IPS-NIHi7 (cell line): Measurements from ENCODE around the gene NPIPA7.
"Not testable (repeated sequence)": the region's sequence is repeated elsewhere in the genome, so short reads cannot be mapped to it uniquely, and the experiment has no call there.

ENCODE experiments used
- DNase-seq: peaks from one replicate; pipeline ENCODE4 v3.0.0; 2012; ENCODE audit warnings: mixed read lengths; ENCODE audit errors: extremely low spot score

Gene NPIPA7

DNA sequence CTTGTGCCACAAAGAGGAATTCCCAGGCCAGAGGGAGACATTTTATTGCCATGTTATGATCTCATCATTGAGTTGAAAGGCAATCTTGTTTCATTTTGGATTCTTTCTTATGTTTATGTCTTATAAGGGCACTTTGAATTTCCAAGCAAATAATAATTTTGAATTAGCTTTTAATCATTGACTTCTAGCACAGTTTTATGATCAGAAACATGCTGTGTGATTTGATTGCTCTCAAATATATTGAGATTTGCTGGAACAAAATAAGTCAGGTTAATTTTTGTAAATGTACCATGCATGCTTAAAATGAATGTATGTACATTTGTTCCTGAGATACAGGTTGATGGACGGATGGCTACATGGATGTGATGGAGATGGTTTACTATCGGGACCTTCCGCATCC lies at the start of gene NPIPA7:
TSS of gene NPIPA7 (plus strand) at position 301 of the 400 bp plus-strand sequence. CDS start 105 bp downstream, outside the sequence.
- not testable (repeated sequence) for DNase-seq

DNA sequence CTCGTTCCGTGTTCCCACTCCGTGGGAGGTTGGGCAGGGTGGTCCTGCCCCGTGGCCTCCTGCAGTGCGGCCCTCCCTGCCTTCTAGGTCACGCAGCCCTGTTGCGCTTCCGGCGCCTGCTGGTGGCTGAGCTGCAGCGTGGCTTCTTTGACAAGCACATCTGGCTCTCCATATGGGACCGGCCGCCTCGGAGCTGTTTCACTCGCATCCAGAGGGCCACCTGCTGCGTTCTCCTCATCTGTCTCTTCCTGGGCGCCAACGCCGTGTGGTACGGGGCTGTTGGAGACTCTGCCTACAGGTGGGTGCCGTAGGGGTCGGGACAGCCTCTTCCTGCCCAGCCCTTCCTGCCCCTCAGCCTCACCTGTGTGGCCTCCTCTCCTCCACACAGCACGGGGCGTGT lies 47.5 kb upstream of the NPIPA7 start:
- DNase-seq, result not testable (repeated sequence)

DNA sequence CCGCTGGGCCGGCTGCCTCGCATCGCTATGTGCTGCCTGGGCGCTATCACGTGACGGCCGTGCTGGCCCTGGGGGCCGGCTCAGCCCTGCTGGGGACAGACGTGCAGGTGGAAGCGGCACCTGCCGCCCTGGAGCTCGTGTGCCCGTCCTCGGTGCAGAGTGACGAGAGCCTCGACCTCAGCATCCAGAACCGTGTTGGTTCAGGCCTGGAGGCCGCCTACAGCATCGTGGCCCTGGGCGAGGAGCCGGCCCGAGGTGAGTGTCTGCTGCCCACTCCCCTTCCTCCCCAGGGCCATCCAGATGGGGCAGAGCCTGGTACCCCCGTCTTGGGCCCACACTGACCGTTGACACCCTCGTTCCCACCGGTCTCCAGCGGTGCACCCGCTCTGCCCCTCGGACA lies 21.4 kb upstream of the NPIPA7 start:
- DNase-seq, result not testable (repeated sequence)

DNA sequence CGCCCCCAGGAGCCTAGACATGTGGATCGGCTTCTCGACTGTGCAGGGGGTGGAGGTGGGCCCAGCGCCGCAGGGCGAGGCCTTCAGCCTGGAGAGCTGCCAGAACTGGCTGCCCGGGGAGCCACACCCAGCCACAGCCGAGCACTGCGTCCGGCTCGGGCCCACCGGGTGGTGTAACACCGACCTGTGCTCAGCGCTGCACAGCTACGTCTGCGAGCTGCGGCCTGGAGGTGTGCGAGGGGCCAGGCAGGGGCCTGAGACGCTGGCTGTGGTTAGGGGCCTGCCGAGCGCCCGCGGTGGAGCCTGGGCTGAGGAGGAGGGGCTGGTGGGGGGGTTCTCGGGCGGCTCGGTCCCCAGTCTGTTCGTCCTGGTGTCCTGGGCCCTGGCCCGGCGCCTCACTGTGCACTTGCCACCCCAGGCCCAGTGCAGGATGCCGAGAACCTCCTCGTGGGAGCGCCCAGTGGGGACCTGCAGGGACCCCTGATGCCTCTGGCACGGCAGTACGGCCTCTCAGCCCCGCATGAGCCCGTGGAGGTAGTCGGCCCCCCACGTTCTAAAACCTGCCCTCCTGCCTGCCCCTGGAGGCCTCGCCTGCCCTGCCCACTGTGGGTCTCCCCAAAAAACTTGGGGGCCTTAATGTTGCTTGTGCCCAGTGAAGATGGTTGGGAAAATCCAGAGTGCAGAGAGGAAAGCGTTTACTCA lies 20.2 kb upstream of the NPIPA7 start:
- DNase-seq, result not testable (repeated sequence)

DNA sequence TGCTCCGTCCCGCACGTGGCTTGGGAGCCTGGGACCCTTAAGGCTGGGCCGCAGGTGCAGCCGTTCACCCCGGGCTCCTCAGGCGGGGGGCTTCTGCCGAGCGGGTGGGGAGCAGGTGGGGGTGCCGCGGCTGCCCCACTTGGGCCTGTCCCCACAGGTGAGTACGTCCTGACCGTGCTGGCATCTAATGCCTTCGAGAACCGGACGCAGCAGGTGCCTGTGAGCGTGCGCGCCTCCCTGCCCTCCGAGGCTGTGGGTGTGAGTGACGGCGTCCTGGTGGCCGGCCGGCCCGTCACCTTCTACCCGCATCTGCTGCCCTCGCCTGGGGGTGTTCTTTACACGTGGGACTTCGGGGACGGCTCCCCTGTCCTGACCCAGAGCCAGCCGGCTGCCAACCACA lies 15.3 kb upstream of the NPIPA7 start:
- DNase-seq, result not testable (repeated sequence)

DNA sequence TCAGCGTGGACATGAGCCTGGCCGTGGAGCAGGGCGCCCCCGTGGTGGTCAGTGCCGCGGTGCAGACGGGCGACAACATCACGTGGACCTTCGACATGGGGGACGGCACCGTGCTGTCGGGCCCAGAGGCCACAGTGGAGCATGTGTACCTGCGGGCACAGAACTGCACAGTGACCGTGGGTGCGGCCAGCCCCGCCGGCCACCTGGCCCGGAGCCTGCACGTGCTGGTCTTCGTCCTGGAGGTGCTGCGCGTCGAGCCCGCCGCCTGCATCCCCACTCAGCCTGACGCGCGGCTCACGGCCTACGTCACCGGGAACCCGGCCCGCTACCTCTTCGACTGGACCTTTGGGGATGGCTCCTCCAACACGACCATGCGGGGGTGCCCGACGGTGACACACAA lies 14.8 kb upstream of the NPIPA7 start:
- not testable (repeated sequence) for DNase-seq

DNA sequence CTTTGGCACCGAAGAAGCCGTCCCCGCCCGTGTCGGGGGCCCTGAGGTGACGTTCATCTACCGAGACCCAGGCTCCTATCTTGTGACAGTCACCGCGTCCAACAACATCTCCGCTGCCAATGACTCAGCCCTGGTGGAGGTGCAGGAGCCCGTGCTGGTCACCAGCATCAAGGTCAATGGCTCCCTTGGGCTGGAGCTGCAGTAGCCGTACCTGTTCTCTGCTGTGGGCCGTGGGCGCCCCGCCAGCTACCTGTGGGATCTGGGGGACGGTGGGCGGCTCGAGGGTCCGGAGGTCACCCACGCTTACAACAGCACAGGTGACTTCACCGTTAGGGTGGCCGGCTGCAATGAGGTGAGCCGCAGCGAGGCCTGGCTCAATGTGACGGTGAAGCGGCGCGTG lies 14.2 kb upstream of the NPIPA7 start:
- DNase-seq, result not testable (repeated sequence)

DNA sequence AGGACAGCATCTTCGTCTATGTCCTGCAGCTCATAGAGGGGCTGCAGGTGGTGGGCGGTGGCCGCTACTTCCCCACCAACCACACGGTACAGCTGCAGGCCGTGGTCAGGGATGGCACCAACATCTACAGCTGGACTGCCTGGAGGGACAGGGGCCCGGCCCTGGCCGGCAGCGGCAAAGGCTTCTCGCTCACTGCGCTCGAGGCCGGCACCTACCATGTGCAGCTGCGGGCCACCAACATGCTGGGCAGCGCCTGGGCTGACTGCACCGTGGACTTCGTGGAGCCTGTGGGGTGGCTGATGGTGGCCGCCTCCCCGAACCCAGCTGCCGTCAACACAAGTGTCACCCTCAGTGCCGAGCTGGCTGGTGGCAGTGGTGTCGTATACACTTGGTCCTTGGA lies 13.6 kb upstream of the NPIPA7 start:
- not testable (repeated sequence) for DNase-seq

DNA sequence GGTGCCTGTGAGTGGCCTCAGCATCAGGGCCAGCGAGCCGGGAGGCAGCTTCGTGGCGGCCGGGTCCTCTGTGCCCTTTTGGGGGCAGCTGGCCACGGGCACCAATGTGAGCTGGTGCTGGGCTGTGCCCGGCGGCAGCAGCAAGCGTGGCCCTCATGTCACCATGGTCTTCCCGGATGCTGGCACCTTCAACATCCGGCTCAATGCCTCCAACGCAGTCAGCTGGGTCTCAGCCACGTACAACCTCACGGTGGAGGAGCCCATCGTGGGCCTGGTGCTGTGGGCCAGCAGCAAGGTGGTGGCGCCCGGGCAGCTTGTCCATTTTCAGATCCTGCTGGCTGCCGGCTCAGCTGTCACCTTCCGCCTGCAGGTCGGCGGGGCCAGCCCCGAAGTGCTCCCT lies 13.1 kb upstream of the NPIPA7 start:
- DNase-seq, result not testable (repeated sequence)

DNA sequence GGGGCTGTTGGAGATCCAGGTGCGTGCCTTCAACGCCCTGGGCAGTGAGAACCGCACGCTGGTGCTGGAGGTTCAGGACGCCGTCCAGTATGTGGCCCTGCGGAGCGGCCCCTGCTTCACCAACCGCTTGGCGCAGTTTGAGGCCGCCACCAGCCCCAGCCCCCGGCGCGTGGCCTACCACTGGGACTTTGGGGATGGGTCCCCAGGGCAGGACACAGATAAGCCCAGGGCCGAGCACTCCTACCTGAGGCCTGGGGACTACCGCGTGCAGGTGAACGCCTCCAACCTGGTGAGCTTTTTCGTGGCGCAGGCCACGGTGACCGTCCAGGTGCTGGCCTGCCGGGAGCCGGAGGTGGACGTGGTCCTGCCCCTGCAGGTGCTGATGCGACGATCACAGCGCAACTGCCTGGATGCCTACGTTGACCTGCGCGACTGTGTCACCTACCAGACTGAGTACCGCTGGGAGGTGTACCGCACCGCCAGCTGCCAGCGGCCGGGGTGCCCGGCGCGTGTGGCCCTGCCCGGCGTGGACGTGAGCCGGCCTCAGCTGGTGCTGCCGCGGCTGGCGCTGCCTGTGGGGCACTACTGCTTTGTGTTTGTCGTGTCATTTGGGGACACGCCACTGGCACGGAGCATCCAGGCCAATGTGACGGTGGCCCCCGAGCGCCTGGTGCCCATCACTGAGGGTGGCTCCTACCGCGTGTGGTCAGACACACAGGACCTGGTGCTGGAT lies 12.2 kb upstream of the NPIPA7 start:
- DNase-seq, result not testable (repeated sequence)

DNA sequence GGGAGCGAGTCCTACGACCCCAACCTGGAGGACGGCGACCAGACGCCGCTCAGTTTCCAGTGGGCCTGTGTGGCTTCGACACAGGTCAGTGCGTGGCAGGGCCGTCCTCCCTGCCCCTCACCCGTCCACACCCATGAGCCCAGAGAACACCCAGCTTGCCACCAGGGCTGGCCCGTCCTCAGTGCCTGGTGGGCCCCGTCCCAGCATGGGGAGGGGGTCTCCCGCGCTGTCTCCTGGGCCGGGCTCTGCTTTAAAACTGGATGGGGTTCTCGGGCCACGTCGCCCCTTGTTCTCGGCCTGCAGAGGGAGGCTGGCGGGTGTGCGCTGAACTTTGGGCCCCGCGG lies 11.7 kb upstream of the NPIPA7 start:
- not testable (repeated sequence) for DNase-seq

DNA sequence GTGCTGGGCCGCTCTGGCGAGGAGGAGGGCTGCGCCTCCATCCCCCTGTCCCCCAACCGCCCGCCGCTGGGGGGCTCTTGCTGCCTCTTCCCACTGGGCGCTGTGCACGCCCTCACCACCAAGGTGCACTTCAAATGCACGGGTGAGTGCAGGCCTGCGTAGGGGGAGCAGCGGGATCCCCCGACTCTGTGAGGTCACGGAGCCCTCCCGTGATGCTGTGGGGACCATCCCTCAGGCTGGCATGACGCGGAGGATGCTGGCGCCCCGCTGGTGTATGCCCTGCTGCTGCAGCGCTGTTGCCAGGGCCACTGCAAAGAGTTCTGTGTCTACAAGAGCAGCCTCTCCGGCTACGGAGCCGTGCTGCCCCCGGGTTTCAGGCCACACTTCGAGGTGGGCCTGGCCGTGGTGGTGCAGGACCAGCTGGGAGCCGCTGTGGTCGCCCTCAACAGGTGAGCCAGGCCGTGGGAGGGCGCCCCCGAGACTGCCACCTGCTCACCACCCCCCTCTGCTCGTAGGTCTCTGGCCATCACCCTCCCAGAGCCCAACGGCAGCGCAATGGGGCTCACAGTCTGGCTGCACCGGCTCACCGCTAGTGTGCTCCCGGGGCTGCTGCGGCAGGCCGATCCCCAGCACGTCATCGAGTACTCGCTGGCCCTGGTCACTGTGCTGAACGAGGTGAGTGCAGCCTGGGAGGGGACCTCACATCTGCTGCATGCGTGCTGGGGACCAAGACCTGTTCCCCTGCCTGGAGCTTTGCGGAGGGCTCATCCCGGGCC lies 9.7 kb upstream of the NPIPA7 start:
- DNase-seq, result not testable (repeated sequence)

DNA sequence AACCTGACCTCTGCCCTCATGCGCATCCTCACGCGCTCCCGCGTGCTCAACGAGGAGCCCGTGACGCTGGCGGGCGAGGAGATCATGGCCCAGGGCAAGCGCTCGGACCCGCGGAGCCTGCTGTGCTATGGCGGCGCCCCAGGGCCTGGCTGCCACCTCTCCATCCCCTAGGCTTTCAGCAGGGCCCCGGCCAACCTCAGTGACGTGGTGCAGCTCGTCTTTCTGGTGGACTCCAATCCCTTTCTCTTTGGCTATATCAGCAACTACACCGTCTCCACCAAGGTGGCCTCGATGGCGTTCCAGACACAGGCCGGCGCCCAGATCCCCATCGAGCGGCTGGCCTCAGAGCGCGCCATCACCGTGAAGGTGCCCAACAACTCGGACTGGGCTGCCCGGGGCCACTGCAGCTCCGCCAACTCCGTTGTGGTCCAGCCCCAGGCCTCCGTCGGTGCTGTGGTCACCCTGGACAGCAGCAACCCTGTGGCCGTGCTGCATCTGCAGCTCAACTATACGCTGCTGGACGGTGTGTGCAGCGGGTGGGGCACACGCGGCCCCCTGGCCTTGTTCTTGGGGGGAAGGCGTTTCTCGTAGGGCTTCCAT lies 7.7 kb upstream of the NPIPA7 start:
- not testable (repeated sequence) for DNase-seq

DNA sequence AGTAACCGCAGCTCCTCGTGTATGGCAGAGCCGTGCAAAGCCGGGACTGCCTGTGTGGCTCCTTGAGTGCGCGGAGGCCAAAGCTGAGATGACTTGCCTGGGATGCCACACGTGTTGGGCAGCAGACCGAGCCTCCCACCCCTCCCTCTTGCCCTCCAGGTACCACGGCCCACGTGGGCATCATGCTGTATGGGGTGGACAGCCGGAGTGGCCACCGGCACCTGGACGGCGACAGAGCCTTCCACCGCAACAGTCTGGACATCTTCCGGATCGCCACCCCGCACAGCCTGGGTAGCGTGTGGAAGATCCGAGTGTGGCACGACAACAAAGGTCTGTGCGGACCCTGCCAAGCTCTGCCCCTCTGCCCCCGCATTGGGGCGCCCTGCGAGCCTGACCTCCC lies 4.7 kb upstream of the NPIPA7 start:
- not testable (repeated sequence) for DNase-seq

DNA sequence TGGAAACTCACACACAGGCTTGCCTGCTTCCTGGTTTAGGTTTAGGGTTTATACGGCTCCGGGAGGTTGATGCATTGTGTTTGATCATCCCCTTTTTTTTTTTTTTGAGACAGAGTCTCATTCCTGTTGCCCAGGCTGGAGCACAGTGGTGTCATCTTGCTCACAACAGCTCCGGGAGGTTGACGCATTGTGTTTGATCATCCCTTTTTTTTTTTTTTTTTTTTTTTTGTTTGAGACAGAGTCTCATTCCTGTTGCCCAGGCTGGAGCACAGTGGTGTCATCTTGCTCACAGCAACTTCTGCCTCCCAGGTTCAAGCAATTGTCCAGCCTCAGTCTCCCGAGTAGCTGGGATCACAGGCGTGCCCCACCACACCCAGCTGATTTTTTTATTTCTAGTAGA lies 20.7 kb downstream of the NPIPA7 start:
- not testable (repeated sequence) for DNase-seq

DNA sequence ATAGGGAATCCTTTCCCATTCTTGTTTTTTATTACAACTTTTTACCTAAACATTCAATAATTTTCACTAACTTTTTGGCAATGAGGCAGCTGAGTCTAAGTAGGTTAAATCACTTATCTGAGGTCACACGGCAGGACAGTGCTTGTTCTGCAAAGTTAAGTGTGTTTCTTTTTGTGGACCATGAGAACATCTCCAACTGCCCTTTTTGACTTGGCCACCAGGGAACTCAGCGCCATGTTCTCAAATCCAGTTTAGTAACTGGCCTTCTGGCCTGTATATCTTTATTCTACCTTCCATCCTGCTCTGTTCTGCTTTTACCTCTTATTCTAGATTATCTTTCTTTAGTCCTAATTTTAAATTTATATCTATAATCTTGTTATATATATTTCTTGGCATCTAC lies 23.4 kb downstream of the NPIPA7 start:
- DNase-seq, result not testable (repeated sequence)

DNA sequence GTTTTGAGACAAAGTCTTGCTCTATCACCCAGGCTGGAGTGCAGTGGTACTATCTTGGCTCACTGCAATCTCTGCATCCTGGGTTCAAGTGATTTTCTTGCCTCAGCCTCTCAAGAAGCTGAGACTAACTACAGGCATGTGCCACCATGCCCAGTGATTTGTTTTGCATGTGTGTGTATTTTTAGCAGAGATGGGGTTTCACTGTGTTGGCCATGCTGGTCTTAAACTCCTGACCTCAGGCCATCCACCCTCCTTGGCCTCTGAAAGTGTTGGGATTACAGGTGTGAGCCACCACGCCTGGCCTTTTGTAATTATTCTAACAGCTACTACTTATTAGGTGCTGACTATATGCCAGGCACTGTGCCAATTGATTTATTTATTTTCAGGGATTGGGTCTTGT lies 25.3 kb downstream of the NPIPA7 start:
- DNase-seq, result not testable (repeated sequence)

DNA sequence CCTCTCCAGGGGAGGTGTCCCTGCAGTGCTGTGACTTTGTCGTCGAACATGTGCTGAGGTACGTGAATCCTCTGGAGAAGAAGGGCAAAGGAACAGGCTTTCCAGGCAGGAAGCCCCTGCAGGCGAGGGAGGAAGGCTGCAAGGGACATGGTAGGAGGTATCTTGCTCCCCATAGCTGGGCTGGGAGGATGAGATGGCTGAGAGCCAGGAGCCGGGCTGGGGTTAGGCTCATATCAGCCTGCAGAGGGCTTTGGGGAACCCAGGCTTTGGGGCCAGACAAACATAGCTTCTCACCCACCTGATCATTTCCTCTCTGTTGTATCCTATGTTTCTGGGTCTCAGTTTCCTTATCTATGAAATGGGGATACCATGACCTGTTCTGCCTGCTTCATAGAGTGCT lies 26.5 kb downstream of the NPIPA7 start:
- DNase-seq, result not testable (repeated sequence)

DNA sequence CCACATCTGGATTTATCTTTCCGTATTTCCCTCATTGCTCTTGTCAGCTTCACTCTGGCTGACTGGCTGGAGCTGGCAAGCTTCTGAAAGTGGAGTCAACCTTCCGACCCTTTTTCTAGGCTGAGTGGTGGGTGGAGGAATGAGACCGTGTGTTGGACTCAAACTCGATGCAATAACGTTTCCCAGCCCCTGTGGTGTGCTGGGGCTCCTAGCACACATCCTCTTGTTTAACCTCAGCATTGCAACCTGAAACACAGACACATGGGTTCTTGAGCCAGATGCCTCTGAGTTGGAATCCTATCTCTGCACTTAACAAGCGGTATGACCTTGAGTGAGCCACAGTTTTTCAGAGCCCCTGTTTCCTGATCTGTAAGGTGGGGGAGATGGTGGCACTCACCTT lies 29.5 kb downstream of the NPIPA7 start:
- not testable (repeated sequence) for DNase-seq

DNA sequence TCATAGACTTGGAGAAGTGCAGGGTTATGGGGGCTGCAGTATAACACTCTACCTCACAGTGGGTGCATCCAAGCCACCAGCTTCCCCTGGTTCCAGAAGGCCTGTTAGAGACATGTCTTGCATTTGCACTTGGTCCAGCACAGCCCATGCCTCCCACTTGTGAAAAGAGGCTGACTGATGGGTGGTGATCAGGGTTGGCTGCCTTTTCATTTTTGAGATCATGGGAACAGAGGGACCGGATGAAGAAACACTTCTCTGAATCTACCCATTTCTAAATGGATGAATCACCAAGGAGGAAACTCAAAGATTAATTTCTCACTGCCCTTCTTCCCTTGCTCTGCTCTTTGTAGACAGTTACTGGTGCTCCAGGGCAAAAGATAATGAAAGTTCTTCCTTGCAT lies 34.8 kb downstream of the NPIPA7 start:
- DNase-seq, result not testable (repeated sequence)

DNA sequence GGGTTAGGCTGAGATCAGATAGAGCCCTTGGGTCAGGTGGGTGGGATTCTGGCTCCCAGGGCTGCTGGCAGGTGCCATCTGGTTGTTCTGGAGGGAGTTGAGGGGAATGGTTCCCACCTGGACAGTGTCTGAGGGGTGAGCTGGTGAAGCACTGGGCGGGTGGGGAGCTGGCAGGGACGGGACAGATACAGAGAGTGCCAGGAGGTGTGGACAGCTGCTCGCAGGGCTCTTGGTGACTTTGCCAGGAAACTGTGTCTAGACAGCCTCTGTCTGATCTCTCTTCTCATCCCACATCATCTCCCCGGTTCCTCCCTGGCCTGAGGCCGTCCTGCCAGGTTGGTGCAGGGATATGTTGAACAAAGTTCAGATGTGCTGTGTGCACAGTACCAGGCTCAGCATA lies 38.1 kb downstream of the NPIPA7 start:
- not testable (repeated sequence) for DNase-seq
